HEK293 (cell line): Measurements from ENCODE around the gene PPARG.
A peak's percentile ranks its signal among the peaks of the same experiment; 100 is the strongest.

Experiments used
- BCL11B ChIP-seq: fragments of 450-650 bp; formaldehyde crosslinking; IDR thresholded peaks from 2 replicates; pipeline ENCODE4 v1.5.1; 2016; ENCODE audit warnings: low read depth, missing biosample characterization, missing genetic modification characterization
- FEZF1 ChIP-seq: fragments of 450-650 bp; formaldehyde crosslinking; IDR thresholded peaks from 2 replicates; pipeline ENCODE4 v1.5.1; 2016; ENCODE audit warnings: missing biosample characterization, missing genetic modification characterization
- OVOL3 ChIP-seq: fragments of 450-650 bp; formaldehyde crosslinking; IDR thresholded peaks from 2 replicates; pipeline ENCODE4 v1.5.1; 2016; ENCODE audit warnings: missing biosample characterization, missing genetic modification characterization
- PBX3 ChIP-seq: sonication (generic); formaldehyde crosslinking; IDR thresholded peaks from 2 replicates; pipeline ENCODE4 v1.8.1; 2022; ENCODE audit warnings: mild to moderate bottlenecking, moderate library complexity, missing genetic modification reagents
- PRDM1 ChIP-seq: fragments of 450-650 bp; formaldehyde crosslinking; IDR thresholded peaks from 2 replicates; pipeline ENCODE4; 2016; ENCODE audit warnings: missing biosample characterization, missing genetic modification characterization
- PRDM2 ChIP-seq: fragments of 450-650 bp; formaldehyde crosslinking; IDR thresholded peaks from 2 replicates; pipeline ENCODE4 v1.5.1; 2016; ENCODE audit warnings: missing biosample characterization, missing genetic modification characterization, borderline replicate concordance
- PRDM6 ChIP-seq: fragments of 450-650 bp; formaldehyde crosslinking; IDR thresholded peaks from 2 replicates; pipeline ENCODE4 v1.5.1; 2017; ENCODE audit warnings: missing biosample characterization, missing genetic modification characterization
- RBAK ChIP-seq: fragments of 450-650 bp; formaldehyde crosslinking; IDR thresholded peaks from 2 replicates; pipeline ENCODE4 v1.5.1; 2016; ENCODE audit warnings: missing biosample characterization, missing genetic modification characterization
- SCRT2 ChIP-seq: fragments of 450-650 bp; formaldehyde crosslinking; IDR thresholded peaks from 2 replicates; pipeline ENCODE4 v1.5.1; 2016; ENCODE audit warnings: missing biosample characterization, missing genetic modification characterization
- SETDB1 ChIP-seq: IDR thresholded peaks from one replicate; pipeline ENCODE4 v1.6.1; 2017; ENCODE audit warnings: mild to moderate bottlenecking, low read length, moderate library complexity, mixed read lengths; ENCODE audit not compliant: insufficient read length
- SP3 ChIP-seq: fragments of 450-650 bp; formaldehyde crosslinking; IDR thresholded peaks from 2 replicates; pipeline ENCODE4 v1.5.1; 2016; ENCODE audit warnings: missing biosample characterization, missing genetic modification characterization
- ZFHX2 ChIP-seq: fragments of 450-650 bp; formaldehyde crosslinking; conservative IDR thresholded peaks from 2 replicates; pipeline ENCODE4 v1.5.1; 2016; ENCODE audit warnings: missing biosample characterization, missing genetic modification characterization
- ZIC2 ChIP-seq: fragments of 450-650 bp; formaldehyde crosslinking; IDR thresholded peaks from 2 replicates; pipeline ENCODE4 v1.5.1; 2016; ENCODE audit warnings: missing biosample characterization, missing genetic modification characterization
- ZNF10 ChIP-seq: fragments of 450-650 bp; formaldehyde crosslinking; IDR thresholded peaks from 2 replicates; pipeline ENCODE4 v1.5.1; 2017; ENCODE audit warnings: missing biosample characterization, missing genetic modification characterization
- ZNF138 ChIP-seq: fragments of 450-650 bp; formaldehyde crosslinking; IDR thresholded peaks from 2 replicates; pipeline ENCODE4 v1.5.1; 2016; ENCODE audit warnings: missing biosample characterization, missing genetic modification characterization, borderline replicate concordance
- ZNF169 ChIP-seq: fragments of 450-650 bp; formaldehyde crosslinking; IDR thresholded peaks from 2 replicates; pipeline ENCODE4 v1.5.1; 2016; ENCODE audit warnings: missing biosample characterization, missing genetic modification characterization
- ZNF311 ChIP-seq: fragments of 450-650 bp; formaldehyde crosslinking; IDR thresholded peaks from 2 replicates; pipeline ENCODE4 v1.5.1; 2017; ENCODE audit warnings: missing biosample characterization, missing genetic modification characterization, borderline replicate concordance
- ZNF501 ChIP-seq: fragments of 450-650 bp; formaldehyde crosslinking; IDR thresholded peaks from 2 replicates; pipeline ENCODE4 v1.5.1; 2016; ENCODE audit warnings: missing biosample characterization, missing genetic modification characterization
- ZNF529 ChIP-seq: fragments of 450-650 bp; formaldehyde crosslinking; IDR thresholded peaks from 2 replicates; pipeline ENCODE4 v1.5.1; 2017; ENCODE audit warnings: missing genetic modification characterization, missing biosample characterization; ENCODE audit not compliant: insufficient replicate concordance
- ZNF544 ChIP-seq: fragments of 450-650 bp; formaldehyde crosslinking; IDR thresholded peaks from 2 replicates; pipeline ENCODE4 v1.5.0; 2017; ENCODE audit warnings: missing biosample characterization, missing genetic modification characterization
- ZNF626 ChIP-seq: fragments of 450-650 bp; sonication (Bioruptor Pico); formaldehyde crosslinking; IDR thresholded peaks from 2 replicates; pipeline ENCODE4 v1.5.1; 2018; ENCODE audit warnings: missing biosample characterization, missing genetic modification characterization, inconsistent platforms
- ZNF792 ChIP-seq: fragments of 450-650 bp; formaldehyde crosslinking; IDR thresholded peaks from 2 replicates; pipeline ENCODE4 v1.5.1; 2016; ENCODE audit warnings: missing biosample characterization, missing genetic modification characterization
- ZNF843 ChIP-seq: fragments of 450-650 bp; formaldehyde crosslinking; IDR thresholded peaks from 2 replicates; pipeline ENCODE4 v1.5.1; 2016; ENCODE audit warnings: missing biosample characterization, missing genetic modification characterization
- TF ChIP-seq, protein P1 (sequence below): fragments of 450-650 bp; formaldehyde crosslinking; conservative IDR thresholded peaks from 2 replicates; pipeline ENCODE4 v1.5.1; 2016; ENCODE audit warnings: low read depth, missing biosample characterization, missing genetic modification characterization
- TF ChIP-seq, protein P2 (sequence below): fragments of 450-650 bp; formaldehyde crosslinking; IDR thresholded peaks from 2 replicates; pipeline ENCODE4 v1.5.1; 2016; ENCODE audit warnings: missing biosample characterization, missing genetic modification characterization
- TF ChIP-seq, protein P3 (sequence below): fragments of 450-650 bp; IDR thresholded peaks from 2 replicates; pipeline ENCODE4 v1.5.1; 2018; ENCODE audit warnings: missing biosample characterization, missing genetic modification characterization

The PPARG gene

GRCh38 chr3:12471241-12471640, 182.4 kb downstream of the PPARG start (continued):
- no peak for TF ChIP-seq PRDM2 (tag by site-specific recombination)
- no peak for TF ChIP-seq SETDB1
- no peak for TF ChIP-seq ZNF544 (tag by site-specific recombination)
- 0 out of 2 replicates have a peak, but pooled peaks have one; percentile 16 for TF ChIP-seq PRDM1
- peak; percentile 76 for TF ChIP-seq ZFHX2 (tag by site-specific recombination)
- TF ChIP-seq, protein P1, sequence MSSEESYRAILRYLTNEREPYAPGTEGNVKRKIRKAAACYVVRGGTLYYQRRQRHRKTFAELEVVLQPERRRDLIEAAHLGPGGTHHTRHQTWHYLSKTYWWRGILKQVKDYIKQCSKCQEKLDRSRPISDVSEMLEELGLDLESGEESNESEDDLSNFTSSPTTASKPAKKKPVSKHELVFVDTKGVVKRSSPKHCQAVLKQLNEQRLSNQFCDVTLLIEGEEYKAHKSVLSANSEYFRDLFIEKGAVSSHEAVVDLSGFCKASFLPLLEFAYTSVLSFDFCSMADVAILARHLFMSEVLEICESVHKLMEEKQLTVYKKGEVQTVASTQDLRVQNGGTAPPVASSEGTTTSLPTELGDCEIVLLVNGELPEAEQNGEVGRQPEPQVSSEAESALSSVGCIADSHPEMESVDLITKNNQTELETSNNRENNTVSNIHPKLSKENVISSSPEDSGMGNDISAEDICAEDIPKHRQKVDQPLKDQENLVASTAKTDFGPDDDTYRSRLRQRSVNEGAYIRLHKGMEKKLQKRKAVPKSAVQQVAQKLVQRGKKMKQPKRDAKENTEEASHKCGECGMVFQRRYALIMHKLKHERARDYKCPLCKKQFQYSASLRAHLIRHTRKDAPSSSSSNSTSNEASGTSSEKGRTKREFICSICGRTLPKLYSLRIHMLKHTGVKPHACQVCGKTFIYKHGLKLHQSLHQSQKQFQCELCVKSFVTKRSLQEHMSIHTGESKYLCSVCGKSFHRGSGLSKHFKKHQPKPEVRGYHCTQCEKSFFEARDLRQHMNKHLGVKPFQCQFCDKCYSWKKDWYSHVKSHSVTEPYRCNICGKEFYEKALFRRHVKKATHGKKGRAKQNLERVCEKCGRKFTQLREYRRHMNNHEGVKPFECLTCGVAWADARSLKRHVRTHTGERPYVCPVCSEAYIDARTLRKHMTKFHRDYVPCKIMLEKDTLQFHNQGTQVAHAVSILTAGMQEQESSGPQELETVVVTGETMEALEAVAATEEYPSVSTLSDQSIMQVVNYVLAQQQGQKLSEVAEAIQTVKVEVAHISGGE: no peak
- TF ChIP-seq ZNF10 (tag by site-specific recombination): no peak
- TF ChIP-seq PBX3: no peak
- no peak for TF ChIP-seq ZNF529 (tag by site-specific recombination)
- TF ChIP-seq ZNF138: no peak
- TF ChIP-seq SP3 (tag by site-specific recombination): no peak
- peak; percentile 87 for TF ChIP-seq SCRT2 (tag by site-specific recombination)
- TF ChIP-seq OVOL3: no peak
- TF ChIP-seq ZNF626 (tag by site-specific recombination): no peak
- TF ChIP-seq PRDM6 (tag by site-specific recombination): no peak
- TF ChIP-seq ZNF792 (tag by site-specific recombination): no peak
- TF ChIP-seq, protein P2, sequence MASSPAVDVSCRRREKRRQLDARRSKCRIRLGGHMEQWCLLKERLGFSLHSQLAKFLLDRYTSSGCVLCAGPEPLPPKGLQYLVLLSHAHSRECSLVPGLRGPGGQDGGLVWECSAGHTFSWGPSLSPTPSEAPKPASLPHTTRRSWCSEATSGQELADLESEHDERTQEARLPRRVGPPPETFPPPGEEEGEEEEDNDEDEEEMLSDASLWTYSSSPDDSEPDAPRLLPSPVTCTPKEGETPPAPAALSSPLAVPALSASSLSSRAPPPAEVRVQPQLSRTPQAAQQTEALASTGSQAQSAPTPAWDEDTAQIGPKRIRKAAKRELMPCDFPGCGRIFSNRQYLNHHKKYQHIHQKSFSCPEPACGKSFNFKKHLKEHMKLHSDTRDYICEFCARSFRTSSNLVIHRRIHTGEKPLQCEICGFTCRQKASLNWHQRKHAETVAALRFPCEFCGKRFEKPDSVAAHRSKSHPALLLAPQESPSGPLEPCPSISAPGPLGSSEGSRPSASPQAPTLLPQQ (tag by site-specific recombination): 0 out of 2 replicates have a peak, but pooled peaks have one; percentile 23
- TF ChIP-seq, protein P3, sequence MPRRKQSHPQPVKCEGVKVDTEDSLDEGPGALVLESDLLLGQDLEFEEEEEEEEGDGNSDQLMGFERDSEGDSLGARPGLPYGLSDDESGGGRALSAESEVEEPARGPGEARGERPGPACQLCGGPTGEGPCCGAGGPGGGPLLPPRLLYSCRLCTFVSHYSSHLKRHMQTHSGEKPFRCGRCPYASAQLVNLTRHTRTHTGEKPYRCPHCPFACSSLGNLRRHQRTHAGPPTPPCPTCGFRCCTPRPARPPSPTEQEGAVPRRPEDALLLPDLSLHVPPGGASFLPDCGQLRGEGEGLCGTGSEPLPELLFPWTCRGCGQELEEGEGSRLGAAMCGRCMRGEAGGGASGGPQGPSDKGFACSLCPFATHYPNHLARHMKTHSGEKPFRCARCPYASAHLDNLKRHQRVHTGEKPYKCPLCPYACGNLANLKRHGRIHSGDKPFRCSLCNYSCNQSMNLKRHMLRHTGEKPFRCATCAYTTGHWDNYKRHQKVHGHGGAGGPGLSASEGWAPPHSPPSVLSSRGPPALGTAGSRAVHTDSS (tag by site-specific recombination): no peak
- no peak for TF ChIP-seq BCL11B (tag by site-specific recombination)
- no peak for TF ChIP-seq ZNF311 (tag by site-specific recombination)
- TF ChIP-seq ZNF501 (tag by site-specific recombination): no peak
- no peak; the same call in 1 of the 2 replicates for TF ChIP-seq ZNF843 (tag by site-specific recombination)
- no peak for TF ChIP-seq ZNF169
- TF ChIP-seq RBAK (tag by site-specific recombination): no peak
- TF ChIP-seq FEZF1 (tag by site-specific recombination): no peak
- TF ChIP-seq ZIC2 (tag by site-specific recombination): peak; percentile 79
